ENCODE results near the gene NUDC. TPM values are rescaled to one million over a fixed set of nuclear protein-coding genes. Genes with fewer than 3 reads are reported as not detected.

NUDC gene
- total and polyA plus RNA-seq, 2 of the 13 experiments (the other 11 are each of a cell fraction or from before 2014, with no cell fraction given), result 34.7 to 104 TPM

GRCh38 chr1:26900001-26900814 lies 21.3 kb upstream of the NUDC start, which contains the start of gene GPATCH3 (continued):
- no peak for TF ChIP-seq SCMH1 (CRISPR knock-in tag; IDR thresholded peaks at IDR 0.05; ENCODE audit: borderline replicate concordance)
- no peak for TF ChIP-seq PBX2 (CRISPR knock-in tag; IDR thresholded peaks at IDR 0.05)
- no peak for TF ChIP-seq MBNL3 (CRISPR knock-in tag; conservative IDR thresholded peaks at IDR 0.05)
- TF ChIP-seq ZBTB46 (CRISPR knock-in tag; IDR thresholded peaks at IDR 0.05; ENCODE audit: borderline replicate concordance), result no peak
- TF ChIP-seq ZNF772 (CRISPR knock-in tag; IDR thresholded peaks at IDR 0.05), result peak; percentile 95
- TF ChIP-seq RORA (CRISPR knock-in tag; IDR thresholded peaks at IDR 0.05), result no peak
- TF ChIP-seq NBN (conservative IDR thresholded peaks at IDR 0.05), result no peak
- TF ChIP-seq ZNF567 (CRISPR knock-in tag; IDR thresholded peaks at IDR 0.05; ENCODE audit: borderline replicate concordance), result no peak
- TF ChIP-seq YEATS2 (CRISPR knock-in tag; IDR thresholded peaks at IDR 0.05; ENCODE audit: borderline replicate concordance), result peak; percentile 97
- no peak for TF ChIP-seq PTBP1 (IDR thresholded peaks at IDR 0.05; ENCODE audit: low read depth, low read length, poor library complexity, severe bottlenecking)
- peak; percentile 37; the same call in 1 of the 2 replicates for TF ChIP-seq PPARG (CRISPR knock-in tag; conservative IDR thresholded peaks at IDR 0.05)
- peak; percentile 56; the same call in 1 of the 2 replicates for TF ChIP-seq TFDP2 (CRISPR knock-in tag; IDR thresholded peaks at IDR 0.05)
- TF ChIP-seq TEF (CRISPR knock-in tag; IDR thresholded peaks at IDR 0.05), result no peak
- no peak for TF ChIP-seq E2F5 (CRISPR knock-in tag; conservative IDR thresholded peaks at IDR 0.05)
- TF ChIP-seq PHF5A (CRISPR knock-in tag; IDR thresholded peaks at IDR 0.05; ENCODE audit: low read depth, unreplicated experiment), result no peak
- no peak; the same call in 1 of the 2 replicates for TF ChIP-seq ZNF503 (CRISPR knock-in tag; IDR thresholded peaks at IDR 0.05)
- peak; percentile 28; the same call in 1 of the 2 replicates for TF ChIP-seq RARA (CRISPR knock-in tag; IDR thresholded peaks at IDR 0.05)
- TF ChIP-seq RAD21 (CRISPR knock-in tag; IDR thresholded peaks at IDR 0.05), result no peak; the same call in none of the 2 replicates
- TF ChIP-seq ZFP91 (CRISPR knock-in tag; IDR thresholded peaks at IDR 0.05; ENCODE audit: borderline replicate concordance), result peak; percentile 84; the same call in 1 of the 2 replicates

Data from HepG2 (cell line).